AG04450 (cell line): ENCODE results near the gene PHLDA1. TPM values are rescaled to one million over a fixed set of nuclear protein-coding genes. Genes with fewer than 3 reads are reported as not detected.
"Not testable (repeated sequence)": the region's sequence is repeated elsewhere in the genome, so short reads cannot be mapped to it uniquely, and the experiment has no call there.

ENCODE experiments used
- CTCF ChIA-PET: fragments of 300-600, 350-600 bp; formaldehyde crosslinking; extraction: SDS; loops from one replicate; lab custom pipeline; 2022; ENCODE audit warnings: antibody characterized with exemption, inconsistent platforms; lab: Charles Lee
- POLR2A ChIA-PET: fragments of 350-600 bp; formaldehyde crosslinking; extraction: SDS; loops from one replicate; lab custom pipeline; 2021; ENCODE audit warnings: antibody characterized with exemption, inconsistent platforms; lab: Yijun Ruan, JAX
- DNase-seq: peaks from one replicate; pipeline ENCODE4 v3.0.0-alpha.2; 2011; ENCODE audit warnings: low read depth, low spot score
- H3K27ac ChIP-seq: one replicate; pipeline ENCODE4 v1.5.1; 2012; ENCODE audit warnings: low read depth, low read length, control low read depth
- H3K27me3 ChIP-seq: one replicate; pipeline ENCODE4 v1.6.0; 2012; ENCODE audit warnings: low read length; ENCODE audit not compliant: control insufficient read depth, insufficient read depth
- H3K4me3 ChIP-seq: 2 replicates; pipeline ENCODE4 v1.5.1; 2011; ENCODE audit warnings: mild to moderate bottlenecking, low read depth, low read length, control low read depth
- H3K9me3 ChIP-seq: 2 replicates; pipeline ENCODE4 v1.5.1; 2012; ENCODE audit warnings: low read length; ENCODE audit not compliant: control insufficient read depth, insufficient read depth
- CTCF ChIP-seq: IDR thresholded peaks from 2 replicates; pipeline ENCODE4 v1.5.1; 2011; ENCODE audit warnings: low read depth, low read length, control low read depth, inconsistent platforms
- polyA plus RNA-seq: library from polyadenylated mRNA; depleted of rRNA; stranded (reverse); fragments of >200 nt; gene quantifications from 2 replicates; pipeline ENCODE4 v1.2.3, GENCODE V29; 2011

Gene PHLDA1
- polyA plus RNA-seq, 1 experiment, result 99.5 TPM

- H3K9me3 ChIP-seq, result no peaks in the 10 kb centered on the region
- TF ChIP-seq CTCF, result no peak
- no peak overlapping the region for H3K4me3 ChIP-seq
- DNase-seq, result no peak
- POLR2A ChIA-PET, result interaction anchor here (0.6 kb wide), 1 partner anchor 96 kb away, joined by 4 read pairs; no protein-coding TSS in a partner anchor
- no peaks in the 10 kb centered on the region for H3K27me3 ChIP-seq
- H3K27ac ChIP-seq, result no peak overlapping the region
- CTCF ChIA-PET, result no interaction called here
Measured at GRCh38 chr12:75995691-75996090, 35.9 kb downstream of the PHLDA1 start.

- no peak overlapping the region for H3K27ac ChIP-seq
- ChIA-PET POLR2A (no interaction called here), CTCF (no interaction called here)
- no peaks in the 10 kb centered on the region for H3K27me3 ChIP-seq
- DNase-seq, result no peak
- TF ChIP-seq CTCF, result no peak
- no peaks in the 10 kb centered on the region for H3K9me3 ChIP-seq
- H3K4me3 ChIP-seq, result no peak overlapping the region
Measured at GRCh38 chr12:75994069-75994740, 37.4 kb downstream of the PHLDA1 start.

GRCh38 chr12:75991753-75992152 lies 39.8 kb downstream of the PHLDA1 start:
- no peak for TF ChIP-seq CTCF
- DNase-seq, result no peak
- CTCF ChIA-PET, result no interaction called here
- H3K4me3 ChIP-seq, result no peak overlapping the region
- H3K27me3 ChIP-seq, result no peaks in the 10 kb centered on the region
- H3K9me3 ChIP-seq, result no peaks in the 10 kb centered on the region
- H3K27ac ChIP-seq, result no peak overlapping the region
- POLR2A ChIA-PET, result no interaction called here

GRCh38 chr12:75990189-75990912 lies 41.2 kb downstream of the PHLDA1 start:
- ChIA-PET CTCF (interaction anchor here (0.6 to 1.3 kb wide), 2 partner anchors 10 to 240 kb away, joined by 3 to 4 read pairs; no protein-coding TSS in a partner anchor), POLR2A (no interaction called here)
- Histone ChIP-seq H3K9me3 (no peaks in the 10 kb centered on the region), H3K27me3 (no peaks in the 10 kb centered on the region), H3K27ac (no peak overlapping the region), H3K4me3 (no peak overlapping the region)
- TF ChIP-seq CTCF, result no peak
- DNase-seq, result no peak

- CTCF ChIA-PET, POLR2A ChIA-PET, H3K27ac ChIP-seq, DNase-seq, H3K27me3 ChIP-seq, H3K9me3 ChIP-seq, H3K4me3 ChIP-seq: not testable (repeated sequence)
Measured at GRCh38 chr12:75987709-75988108, 43.9 kb downstream of the PHLDA1 start.
